HG03103 (cell line): Measurements from ENCODE around the gene GTPBP8.
"Not testable (repeated sequence)": the region's sequence is repeated elsewhere in the genome, so short reads cannot be mapped to it uniquely, and the experiment has no call there.

Experiments used
- ATAC-seq: cut with Tn5 transposase; IDR thresholded peaks from one replicate; pipeline ENCODE4 v1.9.1; 2021; ENCODE audit warnings: low read depth; ENCODE audit not compliant: unreplicated experiment

The GTPBP8 gene

GRCh38 chr3:112995800-112996199 lies 5.0 kb downstream of the GTPBP8 start:
- ATAC-seq: no peak

GRCh38 chr3:113000691-113001090 lies 9.9 kb downstream of the GTPBP8 start:
- no peak for ATAC-seq

- no peak for ATAC-seq
These were observed 11.3 kb downstream of the GTPBP8 start for GRCh38 chr3:113002037-113002436.

- ATAC-seq: no peak
These were observed 11.9 kb downstream of the GTPBP8 start for GRCh38 chr3:113002679-113003078.

GRCh38 chr3:113005611-113006010 lies 14.8 kb downstream of the GTPBP8 start:
- ATAC-seq: no peak

GRCh38 chr3:113006359-113007056 lies 15.7 kb downstream of the GTPBP8 start:
- ATAC-seq: no peak

- ATAC-seq: no peak
These were observed 17.3 kb downstream of the GTPBP8 start for GRCh38 chr3:113008117-113008516.

GRCh38 chr3:113013593-113013992 lies 22.8 kb downstream of the GTPBP8 start:
- ATAC-seq: no peak

- peak; percentile 2 for ATAC-seq
These were observed 27.9 kb downstream of the GTPBP8 start for GRCh38 chr3:113018536-113019181.

GRCh38 chr3:113019182-113020137 lies 28.7 kb downstream of the GTPBP8 start:
- peak; percentile 90 for ATAC-seq

GRCh38 chr3:113021471-113021870 lies 30.7 kb downstream of the GTPBP8 start:
- no peak for ATAC-seq

- ATAC-seq: no peak
These were observed 43.2 kb downstream of the GTPBP8 start for GRCh38 chr3:113034011-113034410.

GRCh38 chr3:113035387-113035982 lies 44.7 kb downstream of the GTPBP8 start:
- ATAC-seq: no peak

GRCh38 chr3:113038328-113038727 lies 47.5 kb downstream of the GTPBP8 start:
- no peak for ATAC-seq

GRCh38 chr3:113039546-113039945 lies 48.8 kb downstream of the GTPBP8 start:
- no peak for ATAC-seq

- no peak for ATAC-seq
These were observed 49.4 kb downstream of the GTPBP8 start for GRCh38 chr3:113040231-113040630.

- ATAC-seq: no peak
These were observed 52.9 kb downstream of the GTPBP8 start for GRCh38 chr3:113043686-113044085.

- ATAC-seq: not testable (repeated sequence)
These were observed 55.6 kb downstream of the GTPBP8 start for GRCh38 chr3:113046186-113046965.

GRCh38 chr3:113051302-113051711 lies 60.5 kb downstream of the GTPBP8 start:
- peak; percentile 90 for ATAC-seq
